ENCODE data around the gene ALS2.
"Not testable (repeated sequence)": the region's sequence is repeated elsewhere in the genome, so short reads cannot be mapped to it uniquely, and the experiment has no call there.

Gene ALS2

GRCh38 chr2:201675454-201675853, 105.3 kb downstream of the ALS2 start:
- no peak for DNase-seq (ENCODE audit: low read depth, low spot score)

GRCh38 chr2:201674794-201675193, 105.9 kb downstream of the ALS2 start:
- DNase-seq (ENCODE audit: low read depth, low spot score) = no peak

GRCh38 chr2:201674298-201674697, 106.4 kb downstream of the ALS2 start:
- DNase-seq (ENCODE audit: low read depth, low spot score) = no peak

GRCh38 chr2:201673546-201673945, 107.2 kb downstream of the ALS2 start:
- DNase-seq (ENCODE audit: low read depth, low spot score) = no peak

- not testable (repeated sequence) for DNase-seq (ENCODE audit: low read depth, low spot score)
Observed at GRCh38 chr2:201671205-201671604, 109.5 kb downstream of the ALS2 start.

- DNase-seq (ENCODE audit: low read depth, low spot score) = no peak
Observed at GRCh38 chr2:201669865-201670264, 110.9 kb downstream of the ALS2 start.

GRCh38 chr2:201668402-201668910, 112.3 kb downstream of the ALS2 start:
- DNase-seq (ENCODE audit: low read depth, low spot score) = no peak

- DNase-seq (ENCODE audit: low read depth, low spot score) = no peak
Observed at GRCh38 chr2:201664334-201664733, 116.4 kb downstream of the ALS2 start.

GRCh38 chr2:201661366-201661765, 119.4 kb downstream of the ALS2 start:
- DNase-seq (ENCODE audit: low read depth, low spot score) = no peak

- no peak for DNase-seq (ENCODE audit: low read depth, low spot score)
Observed at GRCh38 chr2:201660293-201660895, 120.3 kb downstream of the ALS2 start.

GRCh38 chr2:201656740-201657139, 124.0 kb downstream of the ALS2 start:
- no peak for DNase-seq (ENCODE audit: low read depth, low spot score)

GRCh38 chr2:201656102-201656501, 124.6 kb downstream of the ALS2 start:
- no peak for DNase-seq (ENCODE audit: low read depth, low spot score)

- DNase-seq (ENCODE audit: low read depth, low spot score) = no peak
Observed at GRCh38 chr2:201654616-201655384, 125.9 kb downstream of the ALS2 start.

- no peak for DNase-seq (ENCODE audit: low read depth, low spot score)
Observed at GRCh38 chr2:201653221-201653620, 127.5 kb downstream of the ALS2 start.
